Fibroblast of skin of abdomen (primary cell): ENCODE data around the gene HIP1R.

ENCODE experiments used
- DNase-seq: peaks from one replicate; pipeline ENCODE4 v3.0.0-alpha.2; 2013

Gene HIP1R

DNA sequence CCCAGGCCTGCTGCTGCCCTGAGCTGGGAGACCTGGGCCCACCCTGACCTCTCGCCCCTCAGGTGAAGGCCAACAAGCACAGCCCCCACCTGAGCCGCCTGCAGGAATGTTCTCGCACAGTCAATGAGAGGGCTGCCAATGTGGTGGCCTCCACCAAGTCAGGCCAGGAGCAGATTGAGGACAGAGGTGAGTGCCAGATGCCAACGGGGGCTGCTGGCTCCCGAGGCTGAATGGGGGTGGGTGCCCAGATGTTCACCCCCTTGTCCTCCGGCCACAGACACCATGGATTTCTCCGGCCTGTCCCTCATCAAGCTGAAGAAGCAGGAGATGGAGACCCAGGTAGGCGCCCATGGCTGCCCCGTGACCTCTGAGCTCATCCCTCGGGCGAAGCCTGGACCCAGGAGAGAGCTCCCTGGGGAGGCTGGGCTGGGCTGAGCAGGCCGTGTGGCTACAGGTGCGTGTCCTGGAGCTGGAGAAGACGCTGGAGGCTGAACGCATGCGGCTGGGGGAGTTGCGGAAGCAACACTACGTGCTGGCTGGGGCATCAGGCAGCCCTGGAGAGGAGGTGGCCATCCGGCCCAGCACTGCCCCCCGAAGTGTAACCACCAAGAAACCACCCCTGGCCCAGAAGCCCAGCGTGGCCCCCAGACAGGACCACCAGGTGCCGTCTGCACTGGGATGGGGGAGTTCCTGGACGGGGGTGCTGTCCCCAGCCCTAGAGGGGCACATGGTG lies 25.8 kb downstream of the HIP1R start:
- no peak for DNase-seq

DNA sequence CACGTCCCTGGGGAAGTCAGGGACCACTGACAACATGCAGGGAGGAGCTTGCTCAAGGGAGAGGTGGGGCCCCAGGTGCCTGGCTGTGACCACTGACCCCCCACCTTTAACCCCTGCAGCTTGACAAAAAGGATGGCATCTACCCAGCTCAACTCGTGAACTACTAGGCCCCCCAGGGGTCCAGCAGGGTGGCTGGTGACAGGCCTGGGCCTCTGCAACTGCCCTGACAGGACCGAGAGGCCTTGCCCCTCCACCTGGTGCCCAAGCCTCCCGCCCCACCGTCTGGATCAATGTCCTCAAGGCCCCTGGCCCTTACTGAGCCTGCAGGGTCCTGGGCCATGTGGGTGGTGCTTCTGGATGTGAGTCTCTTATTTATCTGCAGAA lies 26.3 kb downstream of the HIP1R start:
- DNase-seq, result no peak

DNA sequence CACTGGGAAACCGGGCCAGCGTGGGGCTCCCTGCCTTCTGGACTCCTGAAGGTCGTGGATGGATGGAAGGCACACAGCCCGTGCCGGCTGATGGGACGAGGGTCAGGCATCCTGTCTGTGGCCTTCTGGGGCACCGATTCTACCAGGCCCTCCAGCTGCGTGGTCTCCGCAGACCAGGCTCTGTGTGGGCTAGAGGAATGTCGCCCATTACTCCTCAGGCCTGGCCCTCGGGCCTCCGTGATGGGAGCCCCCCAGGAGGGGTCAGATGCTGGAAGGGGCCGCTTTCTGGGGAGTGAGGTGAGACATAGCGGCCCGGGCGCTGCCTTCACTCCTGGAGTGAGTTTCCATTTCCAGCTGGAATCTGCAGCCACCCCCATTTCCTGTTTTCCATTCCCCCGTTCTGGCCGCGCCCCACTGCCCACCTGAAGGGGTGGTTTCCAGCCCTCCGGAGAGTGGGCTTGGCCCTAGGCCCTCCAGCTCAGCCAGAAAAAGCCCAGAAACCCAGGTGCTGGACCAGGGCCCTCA lies 26.9 kb downstream of the HIP1R start:
- no peak for DNase-seq

DNA sequence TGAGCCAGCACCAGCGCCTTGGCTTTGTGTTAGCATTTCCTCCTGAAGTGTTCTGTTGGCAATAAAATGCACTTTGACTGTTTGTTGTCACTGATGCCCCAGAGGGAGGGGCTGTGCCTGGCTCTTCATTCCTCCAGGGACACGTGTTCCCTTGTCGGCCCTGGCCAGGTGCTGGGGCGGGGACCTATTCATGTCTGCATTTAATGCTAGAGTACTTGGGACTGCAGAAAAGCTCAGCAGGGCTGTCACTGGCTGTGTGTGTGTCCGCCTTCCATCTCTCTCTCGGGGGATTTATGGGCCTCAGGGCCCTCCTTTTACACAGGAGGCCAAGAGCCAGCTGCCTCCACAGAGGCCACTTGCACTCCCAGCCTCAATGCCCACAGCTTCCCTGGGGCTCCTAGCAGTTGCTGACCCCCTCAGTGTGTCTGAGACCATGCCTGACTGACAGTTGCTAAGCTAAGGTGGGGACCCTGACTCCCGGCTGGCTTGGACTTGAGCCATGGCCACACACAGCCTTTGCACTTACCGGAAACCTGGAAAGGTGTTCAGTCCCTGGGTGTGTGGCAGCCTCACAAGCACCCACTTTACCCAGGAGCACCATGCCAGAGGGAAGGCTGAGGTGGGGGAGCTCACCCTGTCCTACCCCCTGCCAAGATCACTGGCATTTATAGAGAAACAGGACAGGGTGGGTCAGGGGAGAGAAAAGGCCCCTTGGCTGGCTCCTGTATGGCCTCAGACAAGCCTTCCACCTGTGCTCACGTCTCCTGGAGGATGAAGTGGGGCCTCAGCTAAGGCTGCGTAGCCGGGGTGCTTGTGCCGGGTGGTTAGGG lies 27.8 kb downstream of the HIP1R start:
- DNase-seq, result no peak

DNA sequence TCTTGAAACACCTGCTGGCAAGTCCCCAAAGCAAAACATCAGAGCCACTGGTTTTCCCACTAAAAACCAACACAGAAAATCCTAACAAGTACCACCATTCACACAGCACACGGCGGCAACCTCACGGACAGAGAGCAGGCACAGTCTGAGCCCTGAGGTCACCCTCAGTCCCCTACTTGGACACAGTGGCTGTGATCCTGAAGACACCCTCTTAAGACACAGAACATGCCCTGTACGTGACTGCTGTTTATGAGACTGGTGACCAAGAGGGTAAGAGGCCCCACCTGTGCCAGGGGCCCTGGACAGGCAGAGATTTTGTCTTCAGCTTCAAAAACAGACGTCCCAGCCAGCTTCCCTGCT lies 29.6 kb downstream of the HIP1R start:
- no peak for DNase-seq

DNA sequence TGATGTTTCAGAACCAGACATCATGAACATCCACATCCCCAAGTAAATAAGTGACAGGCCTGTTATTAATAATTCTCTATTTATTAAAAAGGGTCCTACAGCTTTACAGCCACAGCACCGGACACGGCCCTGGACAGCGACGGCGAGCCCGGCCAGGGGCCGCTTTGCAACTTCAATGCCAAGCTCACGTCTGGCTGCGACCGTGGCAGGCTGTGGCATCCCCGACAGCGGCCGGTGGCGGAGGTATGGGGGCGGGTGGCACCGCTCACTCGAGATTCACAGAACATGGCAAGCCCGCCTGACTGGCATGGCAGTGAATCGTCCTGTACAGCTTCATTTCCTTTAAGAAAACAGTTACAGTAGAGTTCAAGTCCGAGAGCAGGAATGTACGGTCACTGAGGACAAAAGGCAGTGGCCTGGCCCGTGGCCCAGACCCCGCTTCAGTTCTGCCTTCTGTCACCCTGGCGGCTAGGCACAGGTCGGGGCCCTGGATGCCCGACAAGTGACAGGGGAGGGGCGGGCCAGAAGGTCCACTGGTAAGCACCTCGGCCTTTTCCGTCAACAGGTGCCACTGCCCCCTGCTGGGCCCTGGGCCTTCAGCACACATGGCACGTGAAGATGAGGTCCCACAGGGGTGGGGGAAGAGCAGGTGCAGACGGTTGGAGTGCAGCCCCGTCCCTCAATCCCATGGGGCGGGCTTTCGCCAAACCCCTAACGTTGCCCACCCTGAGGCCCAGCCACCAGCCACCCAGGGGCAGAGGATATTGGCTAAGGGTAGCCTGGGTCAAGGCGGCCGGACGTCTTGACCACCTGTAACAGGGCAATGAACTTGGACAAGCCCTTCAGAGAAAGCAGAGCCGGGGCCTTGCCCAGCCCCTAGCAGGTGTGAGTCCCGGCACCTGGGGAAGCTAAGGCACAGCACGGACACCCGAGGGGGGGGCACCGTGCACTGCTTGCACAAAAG lies 30.3 kb downstream of the HIP1R start:
- no peak for DNase-seq

DNA sequence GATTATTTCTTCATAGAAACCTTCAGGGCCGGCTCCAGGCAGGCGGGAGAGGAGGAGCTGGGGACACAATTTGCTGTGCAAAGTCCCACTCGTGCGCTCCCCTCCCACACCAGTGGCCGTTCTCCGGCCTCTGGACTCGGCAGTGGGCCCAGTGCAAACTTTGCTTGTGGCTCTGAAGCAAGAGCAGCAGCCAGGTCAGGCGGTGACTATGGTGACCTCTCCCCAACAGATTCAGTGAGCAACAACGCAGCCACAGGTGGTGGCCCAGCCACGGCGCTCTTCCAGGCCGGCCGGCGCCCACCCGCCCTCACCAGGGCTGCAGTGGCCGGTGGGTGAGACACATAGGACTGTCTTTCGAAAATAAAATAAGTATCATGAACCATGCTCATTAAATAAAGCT lies 31.1 kb downstream of the HIP1R start:
- no peak for DNase-seq

DNA sequence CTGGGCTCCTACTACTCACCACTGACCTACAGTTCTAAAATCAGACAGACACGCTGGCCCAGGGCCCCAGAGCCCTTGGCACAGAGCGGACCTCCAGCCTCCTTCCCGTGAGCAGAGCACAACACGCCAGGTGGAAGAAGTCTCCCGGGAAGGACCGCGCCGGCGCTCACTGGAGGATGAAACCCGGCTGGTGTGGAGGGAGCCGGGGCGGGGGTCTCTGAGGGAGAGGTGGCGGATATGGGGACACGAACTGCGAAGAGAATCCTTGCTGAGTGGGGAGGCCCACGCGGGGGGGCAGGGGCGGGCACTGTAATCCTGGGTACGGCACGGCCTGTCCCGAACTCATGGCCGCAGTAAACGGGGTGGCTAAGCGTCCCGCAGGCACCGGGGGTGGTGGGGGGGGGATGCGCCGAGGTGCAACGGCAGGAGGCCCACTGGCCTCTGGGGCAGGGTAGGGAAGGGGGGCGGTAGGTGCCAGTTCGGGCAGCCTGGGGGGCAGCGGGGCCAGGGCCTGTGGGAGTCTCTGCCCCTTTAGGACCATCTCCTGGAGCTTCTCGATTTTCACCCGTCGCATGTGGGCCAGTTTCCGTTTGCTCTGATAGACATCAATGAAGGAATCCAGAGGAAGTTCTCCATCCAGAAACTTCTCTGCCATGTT lies 31.8 kb downstream of the HIP1R start:
- DNase-seq, result no peak

DNA sequence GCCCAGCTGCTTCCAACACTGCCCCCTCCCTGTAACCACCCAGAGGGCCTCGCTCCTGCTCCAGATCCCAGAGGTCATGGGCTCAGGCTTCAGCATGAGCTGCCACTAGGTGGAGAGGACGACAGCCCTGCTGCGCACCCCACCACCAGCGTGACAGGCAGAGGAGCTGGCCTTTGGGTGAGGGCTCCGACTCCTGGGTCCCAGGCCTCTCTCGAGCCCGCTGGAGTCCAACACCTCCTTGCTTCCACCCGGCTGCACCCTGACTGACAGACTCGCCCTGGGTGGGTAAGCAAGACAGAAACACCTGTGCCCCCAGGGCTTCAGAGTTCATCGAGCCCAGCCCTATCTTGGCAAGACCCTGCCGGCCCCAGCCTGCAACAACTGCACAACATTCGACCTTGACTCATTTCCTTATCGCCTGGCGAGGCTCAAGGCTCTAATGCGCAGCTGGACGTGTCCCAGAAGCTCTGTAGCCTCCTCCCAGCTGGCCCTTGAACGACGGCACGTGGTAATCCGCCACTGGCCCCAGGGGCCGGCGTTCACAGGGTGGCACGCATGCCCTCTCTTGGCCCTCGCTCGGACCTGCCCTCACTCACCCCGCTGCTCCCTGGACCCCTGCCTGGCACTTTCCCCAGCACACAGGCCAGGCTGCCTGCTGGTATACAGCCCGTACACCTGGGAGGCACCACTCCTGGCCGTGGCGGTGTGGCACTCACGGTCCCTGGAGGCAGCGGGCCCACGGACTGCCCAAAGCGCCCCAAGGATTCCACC lies 32.6 kb downstream of the HIP1R start:
- no peak for DNase-seq

DNA sequence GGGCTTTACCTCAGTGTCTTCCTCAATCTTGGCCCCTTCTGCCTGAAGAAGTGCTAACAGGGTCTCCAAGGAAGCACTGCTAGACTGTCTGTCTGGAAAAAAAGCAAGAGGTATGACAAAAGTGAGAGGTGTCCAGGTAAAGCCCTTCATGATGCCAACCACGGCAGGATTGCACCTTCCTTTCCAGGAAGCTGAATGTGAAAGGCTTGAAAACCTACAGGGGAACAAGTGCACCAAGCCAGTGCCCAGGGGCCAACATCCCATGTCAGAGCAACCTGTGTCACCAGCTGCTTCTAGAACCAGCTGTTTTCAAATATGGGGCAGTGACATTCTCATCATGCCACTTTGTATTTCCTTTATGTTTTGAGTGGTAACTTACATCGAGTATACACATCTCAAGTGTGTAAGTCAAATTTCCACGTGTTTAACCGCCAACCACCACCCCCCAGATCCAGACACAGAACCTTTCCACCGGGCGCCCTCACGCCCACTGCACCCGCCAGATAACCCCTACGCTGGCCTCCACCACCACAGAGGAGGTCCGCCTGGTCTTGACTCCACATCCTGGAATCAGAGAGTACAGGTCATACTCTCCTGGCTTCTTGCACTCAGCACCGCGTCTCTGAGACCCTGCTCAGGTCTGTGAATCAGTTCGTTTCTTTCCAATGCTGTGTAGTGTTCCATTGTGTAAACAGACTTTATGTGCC lies 33.4 kb downstream of the HIP1R start:
- DNase-seq, result no peak

DNA sequence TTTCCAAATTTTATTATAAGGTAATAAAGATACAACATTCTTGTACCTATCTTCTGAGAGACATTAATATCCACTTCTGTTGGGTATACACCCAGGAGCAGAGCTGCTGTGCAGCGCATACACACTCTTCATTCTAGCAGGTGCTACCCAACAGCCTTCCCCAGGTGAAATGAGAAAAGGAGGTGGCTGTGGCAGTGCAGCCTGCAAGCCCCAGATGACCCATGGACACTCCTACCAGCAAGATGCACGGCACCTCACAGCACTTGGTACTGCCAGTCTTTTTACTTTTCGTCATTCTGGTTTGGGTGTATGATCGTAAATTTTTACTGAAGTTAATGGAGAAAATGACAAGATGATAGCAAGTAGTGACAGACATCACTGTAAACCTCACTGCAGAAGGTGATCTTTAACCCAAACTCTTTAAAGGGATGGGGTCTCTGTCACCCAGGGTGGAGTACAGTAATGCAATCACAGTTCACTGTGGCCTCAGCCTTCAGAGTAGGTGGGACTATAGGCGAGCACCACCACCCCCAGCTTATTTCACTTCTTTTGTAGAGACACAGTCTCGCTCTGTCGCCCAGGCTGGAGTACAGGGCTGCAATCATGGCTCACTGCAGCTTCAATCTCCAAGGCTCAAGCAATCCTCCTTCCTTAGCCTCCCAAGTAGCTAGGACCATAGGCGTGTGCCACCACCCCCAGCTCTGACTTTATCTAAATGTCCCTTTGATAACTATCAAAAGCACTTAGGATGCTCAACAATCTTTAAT lies 34.1 kb downstream of the HIP1R start:
- DNase-seq, result no peak

DNA sequence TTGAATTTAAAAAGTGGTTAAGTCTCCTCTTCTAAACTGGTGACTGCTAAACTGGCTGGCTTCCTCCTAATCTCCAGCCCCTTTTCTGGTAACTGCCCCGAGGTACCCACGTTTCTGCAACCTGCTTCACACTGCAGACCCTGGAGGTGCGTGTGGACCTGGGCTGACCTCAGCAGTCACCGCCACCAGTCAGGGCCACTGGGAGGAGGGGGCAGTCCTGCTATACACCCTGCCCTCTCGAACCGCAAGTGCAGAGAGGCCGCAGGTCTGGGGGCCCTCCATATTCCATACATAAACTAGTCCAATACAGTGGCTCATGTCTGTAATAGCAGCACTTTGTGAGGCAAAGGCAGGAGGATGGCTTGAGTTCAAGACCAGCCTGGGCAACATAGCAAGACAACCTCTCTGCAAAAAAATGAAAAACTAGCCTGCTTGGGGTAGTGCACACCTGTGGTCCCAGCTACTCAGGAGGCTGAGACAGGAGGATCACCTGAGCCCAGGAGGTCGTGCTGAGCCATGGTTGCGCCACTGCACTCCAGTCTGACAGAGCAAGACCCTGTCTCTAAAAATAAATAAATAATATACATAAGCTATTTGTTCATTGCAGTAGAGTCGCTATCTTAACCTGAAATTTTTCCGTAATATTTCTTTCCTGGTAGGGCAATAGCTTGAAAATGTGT lies 35.0 kb downstream of the HIP1R start:
- no peak for DNase-seq

DNA sequence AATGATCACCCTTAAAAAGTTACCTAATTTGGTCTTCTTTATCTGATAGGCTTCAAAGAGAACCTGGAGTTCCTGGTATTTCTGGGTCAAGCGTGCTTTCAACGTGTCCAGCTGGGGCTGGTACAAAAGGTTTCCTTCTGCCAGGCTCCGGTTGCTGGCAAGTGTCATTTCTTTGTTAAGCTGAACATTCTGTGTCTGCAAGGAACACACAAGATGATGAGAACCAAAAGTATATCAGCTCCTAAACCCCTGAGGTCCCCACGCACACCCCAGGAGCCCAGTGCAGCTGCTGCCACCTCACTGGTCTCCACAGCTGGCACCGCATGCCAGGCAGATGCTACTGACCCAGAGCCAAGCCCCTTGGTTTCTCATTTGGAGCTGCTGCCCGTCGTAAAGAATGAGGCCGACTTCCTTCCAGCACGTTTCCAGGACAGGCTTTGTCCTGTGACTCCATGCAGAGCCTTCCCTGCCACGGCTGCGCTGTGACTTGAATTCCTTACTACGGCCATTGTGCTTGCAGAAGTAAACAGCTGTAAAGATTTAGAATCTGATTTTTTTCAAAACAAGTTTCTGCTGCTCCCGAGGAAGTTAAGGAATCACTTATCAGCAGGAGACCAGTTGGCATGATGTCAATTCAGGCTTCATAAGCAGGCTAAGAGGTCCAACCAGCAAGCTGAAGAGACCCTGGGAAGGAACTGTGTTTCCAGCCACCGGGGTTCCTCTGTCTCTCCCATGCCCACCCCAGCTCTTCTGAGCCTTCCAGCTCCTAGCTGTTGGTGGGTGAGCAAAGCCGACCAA lies 35.8 kb downstream of the HIP1R start:
- peak; percentile 53 for DNase-seq

DNA sequence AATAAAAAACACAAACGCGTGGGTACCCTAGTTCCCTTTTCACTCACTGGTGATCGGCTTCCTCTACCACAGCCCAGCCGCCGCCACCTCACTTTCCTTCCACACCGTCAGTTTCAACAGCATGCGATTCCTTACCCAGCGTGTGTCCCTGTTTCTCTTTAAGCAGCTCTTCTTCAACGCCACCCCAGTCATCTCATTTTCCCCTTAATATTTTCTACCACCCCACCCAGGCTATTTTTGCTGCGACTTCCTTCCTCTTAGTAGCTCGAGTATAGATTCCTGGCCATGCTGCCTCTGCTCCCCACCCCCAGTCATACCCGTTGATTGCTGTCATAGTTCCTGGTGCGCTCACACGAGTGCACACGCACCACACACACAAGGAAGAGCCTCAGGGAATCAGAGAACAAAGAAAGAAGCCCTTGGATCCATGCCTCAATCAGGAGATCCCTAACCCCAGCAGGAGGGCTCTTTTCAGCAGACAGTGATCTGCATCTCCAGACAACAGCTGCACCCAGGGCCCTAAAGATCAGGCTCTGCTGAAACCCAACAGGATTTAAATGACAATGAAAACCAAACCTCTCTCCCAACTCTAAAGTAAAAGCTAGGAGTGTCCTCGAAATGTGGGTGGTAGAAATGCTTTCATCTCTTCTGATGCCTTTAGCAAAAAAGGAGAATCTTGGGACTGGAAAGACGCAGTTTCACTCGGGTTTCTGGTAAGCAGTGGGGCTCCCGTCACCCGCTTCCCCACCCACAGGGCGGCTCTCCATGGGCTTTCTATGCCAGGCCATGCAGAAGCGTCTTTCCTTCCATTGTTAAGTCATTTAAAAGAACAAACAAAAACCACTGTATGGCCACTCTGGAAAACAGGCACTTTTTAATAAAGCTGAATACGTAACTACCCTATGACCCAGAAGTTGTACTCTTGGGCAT lies 36.9 kb downstream of the HIP1R start:
- peak; percentile 92 for DNase-seq

DNA sequence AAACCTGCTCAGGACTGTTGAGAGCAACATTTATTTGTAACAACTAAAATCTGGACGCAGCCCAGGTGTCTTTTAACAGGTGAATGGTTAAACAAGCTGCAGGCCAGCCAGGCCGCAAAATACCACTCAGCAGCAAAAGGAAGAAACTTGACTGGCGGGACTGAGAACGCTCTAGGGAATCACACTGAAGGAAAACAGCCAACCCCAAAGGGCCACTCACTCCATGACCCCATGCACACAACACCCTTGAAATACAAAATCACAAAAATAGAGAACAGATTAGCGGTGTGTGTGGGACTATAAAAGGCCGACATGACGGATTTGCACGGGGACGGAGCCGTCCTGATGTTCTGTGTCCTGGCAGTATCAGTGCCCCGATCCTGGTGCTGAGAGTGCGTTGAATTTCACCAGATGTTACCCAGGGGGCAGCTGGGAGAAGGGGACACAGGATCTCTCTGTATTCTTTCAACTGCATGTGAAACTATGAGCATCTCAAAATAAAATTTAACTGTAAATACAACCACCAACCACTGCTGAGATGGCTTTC lies 37.6 kb downstream of the HIP1R start:
- DNase-seq, result no peak

DNA sequence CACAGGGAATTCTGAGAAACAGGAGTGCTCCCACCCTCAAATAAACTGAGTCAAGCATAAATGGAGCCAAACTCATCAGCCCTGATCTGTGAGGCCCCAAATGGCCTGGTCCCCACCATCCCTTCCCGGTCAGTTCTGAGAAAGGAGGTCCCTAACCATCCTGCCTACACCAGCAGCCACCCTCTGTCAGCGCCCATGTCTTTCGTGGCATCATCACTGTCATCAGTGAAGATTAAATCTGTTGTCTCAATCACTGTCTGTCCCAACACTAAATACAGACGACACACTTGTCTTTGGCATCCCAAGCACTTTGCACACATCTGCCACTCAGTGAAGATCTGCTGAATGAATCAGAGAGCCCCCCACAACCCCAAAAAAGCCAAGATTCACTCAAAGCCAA lies 38.3 kb downstream of the HIP1R start:
- no peak for DNase-seq

DNA sequence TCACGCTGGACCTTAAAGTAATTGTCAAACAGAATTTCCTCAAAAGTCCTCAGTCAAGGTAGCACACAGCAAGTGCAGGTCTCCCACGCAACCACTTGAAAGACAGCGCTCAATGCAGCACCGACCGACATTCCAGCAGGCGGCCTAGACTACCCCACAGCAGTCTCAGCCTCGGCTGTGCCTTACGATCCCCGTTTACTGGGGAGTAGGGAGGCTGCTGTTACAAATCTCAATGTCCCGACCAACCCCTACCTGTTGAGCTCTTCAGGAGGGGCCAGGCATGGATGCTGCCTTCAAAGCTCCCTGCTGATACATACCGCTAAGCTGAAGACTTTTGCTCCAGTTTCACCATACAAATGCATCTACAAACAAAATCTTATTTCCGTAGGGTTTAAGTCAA lies 38.8 kb downstream of the HIP1R start:
- no peak for DNase-seq
